ENCODE data around the gene DDX54.
A peak's percentile ranks its signal among the peaks of the same experiment; 100 is the strongest.

The DDX54 gene, protein sequence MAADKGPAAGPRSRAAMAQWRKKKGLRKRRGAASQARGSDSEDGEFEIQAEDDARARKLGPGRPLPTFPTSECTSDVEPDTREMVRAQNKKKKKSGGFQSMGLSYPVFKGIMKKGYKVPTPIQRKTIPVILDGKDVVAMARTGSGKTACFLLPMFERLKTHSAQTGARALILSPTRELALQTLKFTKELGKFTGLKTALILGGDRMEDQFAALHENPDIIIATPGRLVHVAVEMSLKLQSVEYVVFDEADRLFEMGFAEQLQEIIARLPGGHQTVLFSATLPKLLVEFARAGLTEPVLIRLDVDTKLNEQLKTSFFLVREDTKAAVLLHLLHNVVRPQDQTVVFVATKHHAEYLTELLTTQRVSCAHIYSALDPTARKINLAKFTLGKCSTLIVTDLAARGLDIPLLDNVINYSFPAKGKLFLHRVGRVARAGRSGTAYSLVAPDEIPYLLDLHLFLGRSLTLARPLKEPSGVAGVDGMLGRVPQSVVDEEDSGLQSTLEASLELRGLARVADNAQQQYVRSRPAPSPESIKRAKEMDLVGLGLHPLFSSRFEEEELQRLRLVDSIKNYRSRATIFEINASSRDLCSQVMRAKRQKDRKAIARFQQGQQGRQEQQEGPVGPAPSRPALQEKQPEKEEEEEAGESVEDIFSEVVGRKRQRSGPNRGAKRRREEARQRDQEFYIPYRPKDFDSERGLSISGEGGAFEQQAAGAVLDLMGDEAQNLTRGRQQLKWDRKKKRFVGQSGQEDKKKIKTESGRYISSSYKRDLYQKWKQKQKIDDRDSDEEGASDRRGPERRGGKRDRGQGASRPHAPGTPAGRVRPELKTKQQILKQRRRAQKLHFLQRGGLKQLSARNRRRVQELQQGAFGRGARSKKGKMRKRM

DNA sequence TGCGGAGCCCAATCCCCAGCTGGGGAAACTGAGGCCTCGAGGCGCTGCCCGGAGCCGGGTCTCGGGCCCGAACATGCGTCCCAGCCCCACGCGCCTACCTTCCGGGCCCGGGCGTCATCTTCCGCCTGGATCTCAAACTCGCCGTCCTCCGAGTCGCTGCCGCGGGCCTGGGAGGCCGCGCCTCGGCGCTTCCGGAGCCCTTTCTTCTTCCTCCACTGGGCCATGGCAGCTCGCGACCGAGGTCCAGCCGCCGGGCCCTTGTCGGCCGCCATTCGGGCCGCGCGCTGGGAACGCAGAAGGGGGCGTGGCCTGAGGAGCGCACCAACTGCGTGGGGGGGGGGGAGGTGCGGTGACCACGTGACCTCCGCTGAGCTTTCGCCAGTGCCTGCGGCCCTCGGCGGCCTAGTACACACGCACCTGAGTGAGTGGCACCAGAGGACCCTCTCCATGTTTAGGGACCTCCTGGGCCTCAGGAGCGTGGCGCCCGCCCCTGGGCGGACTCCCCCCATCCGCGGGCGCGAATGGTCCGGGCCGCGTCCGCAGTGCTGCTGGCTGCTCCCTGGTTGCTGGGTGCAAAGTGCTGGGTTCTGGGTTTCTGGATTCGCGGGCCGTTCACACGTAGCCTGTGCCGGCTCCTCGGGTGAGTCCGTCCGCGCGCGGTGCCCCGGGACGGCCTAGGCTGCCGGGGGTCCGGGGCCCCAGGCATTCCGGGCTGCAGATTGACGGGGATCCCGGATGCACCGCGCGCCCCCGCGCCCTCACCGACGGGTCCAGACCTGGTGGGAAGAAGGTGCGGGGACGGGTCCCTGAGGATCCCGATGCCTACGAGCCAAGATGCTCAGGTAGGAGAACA lies at the start of gene DDX54, which contains the start of gene RITA1:
DDX54 (minus strand) TSS at position 299 of the 853 bp plus-strand sequence; CDS start at position 272, 27 bp downstream.
RITA1 (plus strand) TSS at position 542 of the 853 bp plus-strand sequence. CDS start 1,026 bp downstream, outside the sequence.
- peak; percentile 64 to 71 for DNase-seq

DNA sequence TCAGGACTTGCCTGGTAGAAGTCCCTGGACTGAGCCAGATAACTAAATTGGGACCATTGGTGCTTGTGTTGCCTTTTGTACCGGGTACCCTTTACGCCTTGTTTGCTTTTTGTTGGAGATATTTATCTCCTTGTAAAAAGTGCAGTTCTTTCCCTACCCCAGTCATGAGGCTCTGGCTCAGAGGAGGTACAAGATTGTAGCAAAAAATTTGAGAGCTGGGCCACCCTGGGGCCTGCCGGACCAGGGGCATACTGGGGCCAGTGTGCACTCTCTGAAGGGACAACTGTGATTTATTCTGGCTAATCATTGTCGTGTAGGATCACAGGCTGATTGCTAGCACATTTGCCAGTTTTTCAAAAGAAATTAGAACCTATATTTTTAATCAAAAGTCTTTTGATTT lies 49.2 kb upstream of the DDX54 start:
- no peak for DNase-seq

DNA sequence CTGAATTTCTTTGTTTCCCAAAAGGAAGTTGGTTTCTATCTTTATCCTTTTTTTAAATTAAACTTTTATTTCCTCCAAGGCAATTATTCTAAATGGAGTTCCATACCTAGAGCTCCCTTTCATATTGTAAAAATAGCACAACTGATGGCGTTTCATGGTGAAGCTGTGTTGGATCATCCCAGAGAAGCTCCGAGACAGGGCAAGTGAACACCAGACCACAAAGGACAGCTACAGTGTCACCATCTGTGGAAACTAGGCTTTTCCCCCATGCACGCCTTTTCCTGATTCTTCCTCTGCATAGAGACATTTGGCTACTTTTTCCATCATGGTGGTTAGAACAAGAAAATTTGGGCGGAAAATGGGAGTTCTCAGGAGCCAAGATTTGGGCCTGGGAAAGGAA lies 48.7 kb upstream of the DDX54 start:
- DNase-seq = no peak

- DNase-seq = peak; percentile 91 to 98
Observed at GRCh38 chr12:113232840-113233585, 47.7 kb upstream of the DDX54 start.

GRCh38 chr12:113232089-113232839 lies 47.0 kb upstream of the DDX54 start:
- peak in 1 of 2 experiments; percentile 55 for DNase-seq

GRCh38 chr12:113231235-113232088 lies 46.2 kb upstream of the DDX54 start:
- no peak for DNase-seq

DNA sequence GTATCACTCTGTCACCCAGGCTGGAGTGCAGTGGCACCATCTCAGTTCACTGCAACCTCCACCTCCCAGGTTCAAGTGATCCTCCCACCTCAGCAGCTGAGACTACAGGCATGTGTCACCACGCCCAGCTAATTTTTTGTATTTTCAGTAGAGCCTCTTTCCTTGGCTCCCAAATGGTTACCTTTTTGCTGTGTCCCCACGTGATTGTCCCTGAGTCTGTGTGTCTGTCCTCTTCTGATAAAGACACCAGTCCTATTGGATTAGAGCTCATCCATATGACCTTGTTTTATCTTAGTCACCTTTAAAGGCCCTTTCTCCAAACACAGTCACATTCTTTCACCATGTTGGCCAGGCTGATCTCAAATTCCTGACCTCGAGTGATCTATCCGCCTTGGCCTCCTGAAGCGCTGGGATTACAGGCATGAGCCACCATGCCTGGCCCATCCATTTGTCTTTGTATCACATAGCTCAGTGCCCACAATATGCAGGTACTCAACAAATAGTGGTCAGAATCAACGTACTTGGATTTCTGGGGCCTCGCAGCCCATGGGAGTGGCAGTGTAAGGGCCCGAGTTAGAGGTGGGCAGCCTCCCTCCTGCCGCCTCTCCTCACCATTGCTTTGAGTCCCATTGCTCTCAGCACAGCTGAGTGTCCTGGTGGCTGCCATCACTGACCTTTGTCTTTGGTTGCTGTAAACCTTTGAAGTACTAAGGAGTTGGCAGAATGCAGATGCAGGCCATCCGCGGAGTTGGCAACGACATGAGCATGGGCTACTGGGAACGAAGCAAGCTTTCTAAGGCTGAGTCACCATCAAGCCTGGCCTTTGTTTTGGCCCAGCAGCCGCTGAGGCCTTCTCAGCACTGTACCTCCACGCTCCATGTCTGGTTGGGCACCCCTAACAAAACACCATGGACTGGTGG lies 45.3 kb upstream of the DDX54 start:
- DNase-seq = no peak

DNA sequence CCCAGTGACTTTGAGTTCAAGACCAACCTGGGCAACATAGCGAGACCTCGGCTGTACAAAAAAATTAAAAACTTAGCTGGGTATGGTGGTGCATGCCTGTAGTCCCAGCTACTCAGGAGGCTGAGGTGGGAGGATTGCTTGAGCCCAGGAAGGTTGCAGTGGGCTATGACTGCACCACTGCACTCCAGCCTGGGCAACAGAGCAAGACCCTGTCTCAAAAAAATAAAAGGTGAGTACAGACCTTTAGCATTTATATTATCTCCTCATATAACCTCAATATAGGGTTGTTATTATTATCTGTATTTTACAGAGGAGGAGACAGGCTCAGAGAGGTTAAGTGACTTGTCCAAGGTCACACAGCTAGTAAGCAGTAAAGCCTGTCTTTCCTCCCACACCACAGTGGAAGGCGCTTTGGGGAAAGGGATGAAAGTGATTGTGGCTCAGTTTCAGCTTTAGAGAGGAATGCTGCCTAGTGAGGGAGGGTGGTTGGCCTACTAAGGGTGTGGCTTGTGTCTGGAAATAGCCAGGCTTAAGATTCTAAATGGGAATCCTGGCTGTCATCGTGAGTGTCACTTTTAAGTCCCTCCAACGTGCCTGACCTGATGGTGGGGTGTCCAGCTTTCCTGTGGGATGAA lies 43.2 kb upstream of the DDX54 start:
- DNase-seq = no peak

GRCh38 chr12:113227686-113228391 lies 42.6 kb upstream of the DDX54 start:
- no peak for DNase-seq

- no peak for DNase-seq
Observed at GRCh38 chr12:113226696-113227568, 41.7 kb upstream of the DDX54 start.

- DNase-seq = no peak
Observed at GRCh38 chr12:113224955-113225354, 39.7 kb upstream of the DDX54 start.

DNA sequence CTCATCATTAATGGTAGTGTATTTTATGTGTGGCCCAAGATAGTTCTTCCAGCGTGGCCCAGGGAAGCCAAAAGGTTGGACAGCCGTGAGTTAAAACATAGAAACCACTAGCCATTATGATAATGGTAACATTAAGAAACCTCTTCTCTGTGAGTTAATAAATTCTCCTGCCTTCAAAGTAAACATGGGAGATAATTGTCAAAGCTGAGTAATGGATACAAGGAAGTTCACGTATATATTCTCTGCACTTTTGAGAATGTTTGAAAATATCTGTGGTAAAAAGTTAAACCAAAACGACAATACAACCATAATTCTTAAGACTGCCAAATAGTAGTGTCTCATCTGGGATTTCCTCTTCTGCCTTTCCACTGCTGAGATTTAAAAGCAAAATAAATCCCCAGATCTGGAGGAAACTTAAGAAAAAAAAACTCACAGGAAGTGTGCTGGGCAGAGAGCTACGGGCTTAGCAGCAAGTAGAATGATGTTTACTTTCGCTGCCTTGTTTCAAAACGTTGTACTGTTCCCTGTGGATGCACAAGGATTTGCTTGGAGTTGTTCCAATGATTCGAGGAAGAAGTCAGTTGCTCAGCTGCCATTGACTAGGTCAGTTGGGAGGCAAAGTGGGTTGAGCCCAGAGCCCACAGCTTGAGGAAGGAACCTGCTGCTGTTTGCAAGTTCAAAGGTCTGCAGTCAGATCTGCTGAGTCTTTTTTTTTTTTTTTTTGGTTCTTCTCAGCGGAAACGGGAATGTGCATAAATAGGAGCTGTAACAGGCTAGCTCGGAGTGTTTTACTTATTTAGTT lies 37.7 kb upstream of the DDX54 start:
- peak in 1 of 2 experiments; percentile 28 for DNase-seq

- DNase-seq = no peak
Observed at GRCh38 chr12:113221997-113222729, 36.9 kb upstream of the DDX54 start.

DNA sequence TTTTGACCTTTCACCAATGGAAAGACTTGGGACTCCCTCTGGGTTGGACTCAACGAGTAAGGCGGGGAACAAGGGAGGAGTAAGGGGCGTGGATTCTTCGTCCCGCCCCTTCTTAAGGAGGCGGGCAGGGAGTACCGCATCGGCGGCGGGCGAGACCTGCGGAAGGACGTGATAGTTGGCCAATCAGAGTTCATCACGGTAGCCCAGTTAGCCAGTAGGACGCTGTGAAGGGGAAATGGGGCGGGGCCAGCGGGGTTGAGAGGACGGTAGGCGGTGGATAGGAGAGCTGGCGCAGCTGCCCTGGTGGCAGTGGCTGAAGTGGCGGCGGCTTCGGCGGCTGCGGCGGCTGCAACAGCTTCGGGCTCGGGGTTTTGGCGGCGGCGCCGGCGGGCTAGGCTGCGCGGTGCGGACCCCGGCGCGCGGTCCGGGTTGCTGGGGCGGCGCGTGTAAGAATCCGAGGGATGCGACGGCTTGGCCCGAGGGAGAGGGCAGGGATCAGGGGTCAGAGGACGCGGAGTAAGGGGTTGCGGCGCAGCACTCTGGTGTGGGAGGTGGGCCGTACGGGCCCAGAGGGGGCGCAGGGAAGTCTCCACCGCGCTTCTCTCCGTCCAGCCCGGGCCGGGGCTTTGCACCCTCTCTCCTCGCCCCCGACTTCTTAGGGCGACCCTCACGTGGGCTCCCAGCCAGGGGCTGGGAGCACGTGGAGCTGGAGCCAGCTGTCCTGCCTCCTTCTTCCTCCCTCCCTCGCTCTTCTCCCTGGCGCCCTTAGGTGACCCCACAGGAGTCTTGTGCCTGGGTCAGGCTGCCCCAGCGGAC lies 36.1 kb upstream of the DDX54 start, which contains the start of gene TPCN1:
TPCN1 (plus strand) TSS at position 284 of the 816 bp plus-strand sequence. CDS start 5,389 bp downstream, outside the sequence.
- DNase-seq = peak; percentile 99 to 100

All from NCI-H187 (cell line).